VCaP (cell line): ENCODE measurements around the gene ZNF629.
A peak's percentile ranks its signal among the peaks of the same experiment; 100 is the strongest.
"Not testable (repeated sequence)": the region's sequence is repeated elsewhere in the genome, so short reads cannot be mapped to it uniquely, and the experiment has no call there.

Experiments
- H3K27ac ChIP-seq: fragments of 450-650 bp; 2 replicates; pipeline ENCODE4 v1.5.1; 2017
- TF ChIP-seq, protein P1 (sequence below): fragments of 450-650 bp; conservative IDR thresholded peaks from 2 replicates; pipeline ENCODE4 v1.5.1; 2017; ENCODE audit warnings: mild to moderate bottlenecking, moderate library complexity

The ZNF629 gene

GRCh38 chr16:30816769-30817168 lies 29.8 kb upstream of the ZNF629 start:
- no peak overlapping the region for H3K27ac ChIP-seq

DNA sequence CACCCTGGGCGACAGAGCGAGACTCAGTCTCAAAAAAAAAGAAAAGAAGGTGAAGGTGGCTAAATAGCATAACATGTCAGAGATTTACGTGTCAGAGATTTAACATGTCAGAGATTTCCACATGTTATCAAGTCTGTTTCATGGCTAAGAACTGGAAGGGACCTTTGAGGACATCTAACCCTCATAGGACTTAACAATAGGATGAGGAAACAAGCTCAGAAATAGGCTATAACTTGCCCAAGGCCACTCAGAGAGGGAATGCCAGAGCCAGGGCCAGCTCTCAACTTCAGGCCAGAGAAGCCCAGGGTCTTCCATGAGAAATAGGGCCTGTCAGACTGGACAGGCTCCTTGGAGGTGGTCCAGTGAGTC lies 26.8 kb upstream of the ZNF629 start:
- peak overlapping the region; percentile 51 for H3K27ac ChIP-seq

More at GRCh38 chr16:30816769-30817168, 29.8 kb upstream of the ZNF629 start:
- TF ChIP-seq, protein P1, sequence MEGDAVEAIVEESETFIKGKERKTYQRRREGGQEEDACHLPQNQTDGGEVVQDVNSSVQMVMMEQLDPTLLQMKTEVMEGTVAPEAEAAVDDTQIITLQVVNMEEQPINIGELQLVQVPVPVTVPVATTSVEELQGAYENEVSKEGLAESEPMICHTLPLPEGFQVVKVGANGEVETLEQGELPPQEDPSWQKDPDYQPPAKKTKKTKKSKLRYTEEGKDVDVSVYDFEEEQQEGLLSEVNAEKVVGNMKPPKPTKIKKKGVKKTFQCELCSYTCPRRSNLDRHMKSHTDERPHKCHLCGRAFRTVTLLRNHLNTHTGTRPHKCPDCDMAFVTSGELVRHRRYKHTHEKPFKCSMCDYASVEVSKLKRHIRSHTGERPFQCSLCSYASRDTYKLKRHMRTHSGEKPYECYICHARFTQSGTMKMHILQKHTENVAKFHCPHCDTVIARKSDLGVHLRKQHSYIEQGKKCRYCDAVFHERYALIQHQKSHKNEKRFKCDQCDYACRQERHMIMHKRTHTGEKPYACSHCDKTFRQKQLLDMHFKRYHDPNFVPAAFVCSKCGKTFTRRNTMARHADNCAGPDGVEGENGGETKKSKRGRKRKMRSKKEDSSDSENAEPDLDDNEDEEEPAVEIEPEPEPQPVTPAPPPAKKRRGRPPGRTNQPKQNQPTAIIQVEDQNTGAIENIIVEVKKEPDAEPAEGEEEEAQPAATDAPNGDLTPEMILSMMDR = no peak

DNA sequence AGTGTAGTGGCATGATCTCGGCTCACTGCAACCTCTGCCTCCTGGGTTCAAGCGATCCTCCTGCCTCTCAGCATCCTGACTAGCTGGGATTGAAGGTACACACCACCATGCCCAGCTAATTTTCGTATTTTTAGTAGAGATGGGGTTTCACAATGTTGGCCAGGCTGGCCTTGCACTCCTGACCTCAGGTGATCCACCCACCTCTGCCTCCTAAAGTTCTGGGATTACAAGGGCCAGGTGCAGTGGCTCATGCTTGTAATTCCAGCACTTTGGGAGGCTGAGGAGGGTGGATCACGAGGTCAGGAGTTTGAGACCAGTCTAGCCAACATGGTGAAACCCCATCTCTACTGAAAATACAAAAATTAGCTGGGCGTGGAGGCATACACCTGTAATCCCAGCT lies 22.7 kb upstream of the ZNF629 start:
- H3K27ac ChIP-seq = not testable (repeated sequence)

More for the DNA sequence above, 26.8 kb upstream of the ZNF629 start:
- TF ChIP-seq, protein P1 = no peak

DNA sequence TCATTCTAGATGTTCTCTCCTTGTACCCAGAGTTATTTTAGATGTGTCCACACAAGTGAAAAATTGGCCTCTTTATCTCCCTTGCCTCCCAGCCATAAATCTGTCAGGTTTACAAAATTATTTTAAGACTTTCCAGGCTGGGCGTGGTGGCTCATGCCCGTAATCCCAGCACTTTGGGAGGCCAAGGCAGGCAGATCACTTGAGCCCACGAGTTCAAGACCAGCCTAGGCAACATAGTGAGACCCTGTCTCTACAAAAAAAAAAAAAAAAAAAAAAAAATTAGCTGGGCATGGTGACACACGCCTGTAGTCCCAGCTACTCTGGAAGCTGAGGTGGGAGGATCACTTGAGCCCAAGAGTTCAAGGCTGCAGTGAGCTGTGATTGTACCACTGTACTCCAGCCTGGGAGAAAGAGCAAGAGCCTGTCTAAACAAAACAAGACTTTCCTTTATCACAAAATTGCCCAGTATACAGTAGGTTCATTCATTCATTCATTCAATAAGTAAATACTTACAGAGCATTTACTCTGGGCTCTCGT lies 22.0 kb upstream of the ZNF629 start:
- not testable (repeated sequence) for H3K27ac ChIP-seq

GRCh38 chr16:30808146-30808545 lies 21.1 kb upstream of the ZNF629 start:
- no peak overlapping the region for H3K27ac ChIP-seq
- TF ChIP-seq, protein P1 = no peak

DNA sequence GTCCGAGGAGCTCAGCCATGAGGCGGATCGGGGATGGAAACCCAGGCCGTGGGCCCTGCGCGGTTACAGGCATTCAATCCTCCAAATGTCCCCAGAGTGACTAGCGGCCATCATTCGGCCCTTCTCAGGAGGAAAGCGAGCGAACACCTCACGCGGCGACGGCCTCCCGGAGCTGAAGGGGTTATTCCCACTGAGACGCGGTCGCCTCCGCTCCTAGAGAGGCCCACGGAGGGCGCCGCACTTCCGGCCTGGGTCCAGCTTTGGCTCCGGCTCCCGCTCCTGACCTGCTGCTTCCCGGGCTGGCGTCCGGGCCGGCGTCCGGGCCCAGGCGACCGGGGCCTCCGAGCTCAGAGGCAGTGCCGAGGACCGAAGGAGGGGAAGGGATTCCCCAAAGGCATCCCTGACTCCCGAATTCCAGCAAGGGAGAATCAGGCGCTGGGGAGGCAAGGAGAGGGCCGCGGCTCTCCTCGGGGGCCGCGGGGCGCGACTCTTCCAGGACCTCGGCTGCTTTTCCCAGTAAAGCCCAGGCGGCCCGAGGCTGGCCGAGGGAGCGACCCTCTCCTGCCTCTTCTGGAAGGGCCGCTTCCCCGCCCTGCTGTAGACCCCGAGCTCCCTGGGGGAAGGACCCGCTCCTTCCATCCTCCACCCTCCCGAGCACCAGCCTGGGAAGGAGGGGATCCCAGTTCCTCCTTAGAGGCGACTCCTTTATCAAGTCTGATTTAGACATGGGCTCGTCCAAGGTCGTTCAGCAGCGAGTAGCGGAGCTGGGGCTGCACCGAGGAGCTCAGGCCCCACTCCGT lies 18.6 kb upstream of the ZNF629 start:
- peak overlapping the region; percentile 87 for H3K27ac ChIP-seq
- TF ChIP-seq, protein P1 = no peak

- H3K27ac ChIP-seq = peak overlapping the region; percentile 87
- TF ChIP-seq, protein P1 = no peak
These were observed 18.0 kb upstream of the ZNF629 start for GRCh38 chr16:30805056-30805369.

DNA sequence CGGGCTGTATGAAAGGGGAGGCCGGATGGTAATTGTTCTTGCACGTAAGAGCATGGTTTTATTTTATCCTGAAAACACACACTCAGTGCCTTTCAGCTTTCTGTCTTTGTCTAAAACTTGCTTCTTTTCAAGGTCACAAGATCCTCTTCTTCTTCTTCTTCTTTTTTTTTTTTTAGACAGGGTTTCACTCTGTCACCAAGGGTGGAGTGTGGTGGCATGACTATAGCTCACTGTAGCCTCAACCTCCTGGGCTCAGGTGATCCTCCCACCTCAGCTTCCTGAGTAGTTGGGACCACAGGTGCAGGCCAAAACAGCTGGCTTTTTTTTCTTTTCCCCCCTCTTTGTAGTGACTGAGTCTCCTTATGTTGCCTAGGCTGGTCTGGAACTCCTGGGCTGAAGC lies 15.9 kb upstream of the ZNF629 start:
- H3K27ac ChIP-seq = no peak overlapping the region
- TF ChIP-seq, protein P1 = no peak
